Measurements from ENCODE around the gene YBEY. TPM values are rescaled to one million over a fixed set of nuclear protein-coding genes. Genes with fewer than 3 reads are reported as not detected.
A peak's percentile ranks its signal among the peaks of the same experiment; 100 is the strongest.

Gene YBEY
- total RNA-seq, 1 experiment from 2014 or later = 38.2 TPM

GRCh38 chr21:46304437-46304836 is 18.3 kb downstream of the YBEY start:
- no peaks in the 10 kb centered on the region for H3K27me3 ChIP-seq (ENCODE audit: low read length)
- ChIA-PET POLR2A (ENCODE audit: unreplicated experiment) (no interaction called here), CTCF (no interaction called here)
- no peak overlapping the region for H3K4me2 ChIP-seq (ENCODE audit: low read length)
- peaks cover 12% of the 10 kb centered on the region for H3K36me3 ChIP-seq (ENCODE audit: low read depth, low read length)
- H3K4me1 ChIP-seq (ENCODE audit: insufficient read depth, low read length) = peaks cover 10% of the 10 kb centered on the region
- no peaks in the 10 kb centered on the region for H3K9me3 ChIP-seq (ENCODE audit: low read length)
- BruUV-seq (replicated peaks) = no TSS peak
- no peaks in the 10 kb centered on the region for H3K9me2 ChIP-seq (replicated peaks; ENCODE audit: low read length)
- H3K79me2 ChIP-seq (ENCODE audit: low read length) = no peaks in the 10 kb centered on the region
- no peak overlapping the region for H3K27ac ChIP-seq (ENCODE audit: low read length)
- no peaks in the 10 kb centered on the region for H3F3A ChIP-seq (ENCODE audit: low read length, unreplicated experiment)
- no peak for DNase-seq
- no peaks in the 10 kb centered on the region for H4K20me1 ChIP-seq (ENCODE audit: low read length)
- H3K9ac ChIP-seq (ENCODE audit: low read length) = no peak overlapping the region
- ATAC-seq = no peak
- intact Hi-C loops (cut with micrococcal nuclease) = no loop called here
- no peak overlapping the region for H3K4me3 ChIP-seq (ENCODE audit: low read length)
- H2AFZ ChIP-seq (ENCODE audit: low read length) = no peak overlapping the region
- no peak for TF ChIP-seq EZH2 (IDR thresholded peaks at IDR 0.05; ENCODE audit: low read length, unreplicated experiment)

DNA sequence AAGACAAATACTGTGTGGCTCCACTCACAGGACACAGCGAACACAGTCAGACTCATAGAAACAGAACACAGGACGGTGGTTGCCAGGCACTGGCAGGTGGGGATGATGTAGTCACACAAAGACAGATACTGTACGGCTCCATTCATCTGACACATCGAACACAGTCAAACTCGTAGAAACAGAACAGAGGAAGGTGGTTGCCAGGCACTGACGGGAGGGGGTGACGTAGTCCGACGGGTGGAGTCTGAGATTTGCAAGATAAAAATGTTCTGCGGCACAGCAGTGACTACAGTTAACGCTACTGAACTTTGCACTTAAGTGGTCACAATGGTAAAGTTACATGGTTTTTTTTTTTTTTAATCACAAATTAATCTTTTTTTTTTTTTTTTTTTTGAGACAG is 18.8 kb downstream of the YBEY start:
- no peaks in the 10 kb centered on the region for H3K9me3 ChIP-seq (ENCODE audit: low read length)
- peaks cover 12% of the 10 kb centered on the region for H3K36me3 ChIP-seq (ENCODE audit: low read depth, low read length)
- H3K4me2 ChIP-seq (ENCODE audit: low read length) = no peak overlapping the region
- H3K4me1 ChIP-seq (ENCODE audit: insufficient read depth, low read length) = peaks cover 10% of the 10 kb centered on the region
- H3K9ac ChIP-seq (ENCODE audit: low read length) = no peak overlapping the region
- ChIA-PET POLR2A (ENCODE audit: unreplicated experiment) (no interaction called here), CTCF (no interaction called here)
- no peaks in the 10 kb centered on the region for H4K20me1 ChIP-seq (ENCODE audit: low read length)
- no peaks in the 10 kb centered on the region for H3K79me2 ChIP-seq (ENCODE audit: low read length)
- H2AFZ ChIP-seq (ENCODE audit: low read length) = no peak overlapping the region
- no TSS peak for BruUV-seq (replicated peaks)
- no peak for TF ChIP-seq EZH2phosphoT487 (IDR thresholded peaks at IDR 0.05; ENCODE audit: borderline replicate concordance, low read length)
- no peak for TF ChIP-seq EZH2 (IDR thresholded peaks at IDR 0.05; ENCODE audit: low read length, unreplicated experiment)
- no peak for TF ChIP-seq CTCF (conservative IDR thresholded peaks at IDR 0.05; ENCODE audit: low read depth, low read length)
- no peaks in the 10 kb centered on the region for H3K27me3 ChIP-seq (ENCODE audit: low read length)
- no peak for DNase-seq
- H3K4me3 ChIP-seq (ENCODE audit: low read length) = no peak overlapping the region
- H3K9me2 ChIP-seq (replicated peaks; ENCODE audit: low read length) = no peaks in the 10 kb centered on the region
- intact Hi-C loops (cut with micrococcal nuclease) = no loop called here
- H3F3A ChIP-seq (ENCODE audit: low read length, unreplicated experiment) = no peaks in the 10 kb centered on the region
- no peak overlapping the region for H3K27ac ChIP-seq (ENCODE audit: low read length)
- no peak for ATAC-seq

DNA sequence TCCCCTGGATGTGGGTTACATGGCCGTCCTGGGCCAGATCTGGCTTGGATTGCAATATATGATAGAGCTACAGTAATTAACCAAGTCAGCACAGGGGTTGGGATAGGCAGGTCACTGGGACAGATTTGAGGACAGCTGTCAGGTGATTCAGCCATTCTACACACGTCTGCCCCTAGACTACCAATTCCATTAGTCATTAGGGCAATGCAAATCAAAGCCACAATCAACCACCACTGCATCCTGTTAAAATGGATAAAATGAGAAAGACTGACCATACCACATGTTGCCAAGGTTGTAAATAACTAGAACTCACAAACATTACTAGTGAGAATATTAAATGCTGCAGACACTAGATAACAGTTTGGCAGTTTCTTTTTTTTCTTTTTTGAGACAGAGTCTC is 21.5 kb downstream of the YBEY start:
- peaks cover 4% of the 10 kb centered on the region for H3K36me3 ChIP-seq (ENCODE audit: low read depth, low read length)
- intact Hi-C loops (cut with micrococcal nuclease) = no loop called here

More for the DNA sequence above, 21.5 kb downstream of the YBEY start:
- no peak overlapping the region for H3K9ac ChIP-seq (ENCODE audit: low read length)
- peak; percentile 73 for DNase-seq
- no peak overlapping the region for H2AFZ ChIP-seq (ENCODE audit: low read length)
- no peaks in the 10 kb centered on the region for H3K79me2 ChIP-seq (ENCODE audit: low read length)
- no peak overlapping the region for H3K27ac ChIP-seq (ENCODE audit: low read length)
- CTCF ChIA-PET = no interaction called here
- BruUV-seq (replicated peaks) = no TSS peak
- POLR2A ChIA-PET (ENCODE audit: unreplicated experiment) = no interaction called here
- no peaks in the 10 kb centered on the region for H3F3A ChIP-seq (ENCODE audit: low read length, unreplicated experiment)
- H3K9me2 ChIP-seq (replicated peaks; ENCODE audit: low read length) = no peaks in the 10 kb centered on the region
- no peak overlapping the region for H3K4me2 ChIP-seq (ENCODE audit: low read length)
- H3K4me3 ChIP-seq (ENCODE audit: low read length) = no peak overlapping the region
- no peaks in the 10 kb centered on the region for H3K9me3 ChIP-seq (ENCODE audit: low read length)
- ATAC-seq = peak; percentile 98
- no peaks in the 10 kb centered on the region for H4K20me1 ChIP-seq (ENCODE audit: low read length)
- no peaks in the 10 kb centered on the region for H3K27me3 ChIP-seq (ENCODE audit: low read length)
- no peak for TF ChIP-seq EZH2 (IDR thresholded peaks at IDR 0.05; ENCODE audit: low read length, unreplicated experiment)
- TF ChIP-seq EZH2phosphoT487 (IDR thresholded peaks at IDR 0.05; ENCODE audit: borderline replicate concordance, low read length) = no peak
- no peak for TF ChIP-seq CTCF (conservative IDR thresholded peaks at IDR 0.05; ENCODE audit: low read depth, low read length)
- peaks cover 10% of the 10 kb centered on the region for H3K4me1 ChIP-seq (ENCODE audit: insufficient read depth, low read length)

All from PC-3 (cell line).